HG03460 (cell line): Measurements from ENCODE around the gene AMT.
"Not testable (repeated sequence)": the region's sequence is repeated elsewhere in the genome, so short reads cannot be mapped to it uniquely, and the experiment has no call there.

Experiments
- ATAC-seq: cut with Tn5 transposase; IDR thresholded peaks from one replicate; pipeline ENCODE4 v1.9.1; 2021; ENCODE audit not compliant: unreplicated experiment

AMT gene

GRCh38 chr3:49424816-49425215, 2.5 kb upstream of the AMT start:
- no peak for ATAC-seq

GRCh38 chr3:49421890-49422378, 339 bp downstream of the AMT start:
- no peak for ATAC-seq

GRCh38 chr3:49417516-49418120, 4.7 kb downstream of the AMT start:
- ATAC-seq = no peak

GRCh38 chr3:49416867-49417266, 5.4 kb downstream of the AMT start:
- ATAC-seq = no peak

- ATAC-seq = no peak
Observed at GRCh38 chr3:49415931-49416601, 6.2 kb downstream of the AMT start.

GRCh38 chr3:49414753-49415152, 7.5 kb downstream of the AMT start:
- ATAC-seq = no peak

GRCh38 chr3:49413338-49413734, 8.9 kb downstream of the AMT start:
- no peak for ATAC-seq

- no peak for ATAC-seq
Observed at GRCh38 chr3:49412632-49413337, 9.5 kb downstream of the AMT start.

- peak; percentile 69 for ATAC-seq
Observed at GRCh38 chr3:49411968-49412631, 10.2 kb downstream of the AMT start, which contains the start of the genes RHOA and TCTA. Gene RHOA (minus strand): TSS chr3:49411976. CDS start chr3:49375589, 36,387 bp downstream. Gene TCTA (plus strand): TSS chr3:49412423. CDS start chr3:49412427, 4 bp downstream.

GRCh38 chr3:49411535-49411967, 10.7 kb downstream of the AMT start:
- peak; percentile 20 for ATAC-seq

GRCh38 chr3:49410846-49411534, 11.3 kb downstream of the AMT start:
- ATAC-seq = no peak

GRCh38 chr3:49410066-49410845, 12.0 kb downstream of the AMT start:
- no peak for ATAC-seq

GRCh38 chr3:49406571-49407565, 15.4 kb downstream of the AMT start:
- ATAC-seq = no peak

- ATAC-seq = not testable (repeated sequence)
Observed at GRCh38 chr3:49405570-49405969, 16.7 kb downstream of the AMT start.

- no peak for ATAC-seq
Observed at GRCh38 chr3:49403891-49404290, 18.4 kb downstream of the AMT start.

- no peak for ATAC-seq
Observed at GRCh38 chr3:49401766-49402165, 20.5 kb downstream of the AMT start.

GRCh38 chr3:49399461-49399860, 22.8 kb downstream of the AMT start:
- no peak for ATAC-seq

GRCh38 chr3:49397470-49397869, 24.8 kb downstream of the AMT start:
- no peak for ATAC-seq

- ATAC-seq = not testable (repeated sequence)
Observed at GRCh38 chr3:49391310-49391709, 31.0 kb downstream of the AMT start.
